KG1 (cell line): Measurements from ENCODE around the gene FAM9C.
"Not testable (repeated sequence)": the region's sequence is repeated elsewhere in the genome, so short reads cannot be mapped to it uniquely, and the experiment has no call there.

ENCODE experiments used
- DNase-seq: peaks from one replicate; lab custom pipeline; 2025; lab: John Stamatoyannopoulos, UW

FAM9C gene

GRCh38 chrX:13043138-13043537, 1.3 kb downstream of the FAM9C start:
- DNase-seq = no peak

GRCh38 chrX:13036896-13037295, 7.5 kb downstream of the FAM9C start:
- DNase-seq = no peak

- no peak for DNase-seq
Observed at GRCh38 chrX:13033193-13033592, 11.2 kb downstream of the FAM9C start.

GRCh38 chrX:13029887-13030771, 14.3 kb downstream of the FAM9C start:
- no peak for DNase-seq

- DNase-seq = no peak
Observed at GRCh38 chrX:13029637-13029886, 14.9 kb downstream of the FAM9C start.

GRCh38 chrX:13028871-13029636, 15.4 kb downstream of the FAM9C start:
- DNase-seq = no peak

GRCh38 chrX:13026877-13027652, 17.4 kb downstream of the FAM9C start:
- no peak for DNase-seq

GRCh38 chrX:13024986-13025385, 19.4 kb downstream of the FAM9C start:
- no peak for DNase-seq

- DNase-seq = no peak
Observed at GRCh38 chrX:13023979-13024378, 20.4 kb downstream of the FAM9C start.

GRCh38 chrX:13023567-13023966, 20.9 kb downstream of the FAM9C start:
- DNase-seq = no peak

- no peak for DNase-seq
Observed at GRCh38 chrX:13022926-13023325, 21.5 kb downstream of the FAM9C start.

GRCh38 chrX:13016731-13017130, 27.7 kb downstream of the FAM9C start:
- not testable (repeated sequence) for DNase-seq

GRCh38 chrX:13015536-13016236, 28.7 kb downstream of the FAM9C start:
- DNase-seq = no peak

- DNase-seq = no peak
Observed at GRCh38 chrX:13014111-13015096, 30.0 kb downstream of the FAM9C start.

GRCh38 chrX:13013363-13014110, 30.9 kb downstream of the FAM9C start:
- DNase-seq = peak; percentile 9

- DNase-seq = no peak
Observed at GRCh38 chrX:13010546-13010945, 33.9 kb downstream of the FAM9C start.

- DNase-seq = no peak
Observed at GRCh38 chrX:13009844-13010243, 34.6 kb downstream of the FAM9C start.

GRCh38 chrX:13009273-13009672, 35.1 kb downstream of the FAM9C start:
- no peak for DNase-seq

- no peak for DNase-seq
Observed at GRCh38 chrX:13008851-13009250, 35.6 kb downstream of the FAM9C start.

- DNase-seq = peak; percentile 3
Observed at GRCh38 chrX:13008189-13008533, 36.3 kb downstream of the FAM9C start.
